ENCODE data around the gene FGF14. TPM values are rescaled to one million over a fixed set of nuclear protein-coding genes. Genes with fewer than 3 reads are reported as not detected.

Gene FGF14
- polyA plus RNA-seq, 6 donors from 2014 or later = not detected

GRCh38 chr13:101697745-101698144, 704.1 kb downstream of the FGF14 start:
- Mint-ChIP-seq H3K9me3 (peaks cover 0 to 7% (median 0%) of the 10 kb centered on the region in 7 donors), H3K36me3 (no peaks in the 10 kb centered on the region), H3K4me3 (no peak overlapping the region), H3K27me3 (peaks cover 0 to 7% (median 4%) of the 10 kb centered on the region in 3 donors), H3K27ac (no peak overlapping the region), H3K4me1 (no peaks in the 10 kb centered on the region)
- ATAC-seq (ENCODE audit: low read depth in 2 of 2) (no peak), DNase-seq (no peak)

- ATAC-seq (ENCODE audit: low read depth in 2 of 2) (no peak), DNase-seq (no peak)
- H3K4me3 Mint-ChIP-seq = no peak overlapping the region
- H3K4me1 Mint-ChIP-seq = no peaks in the 10 kb centered on the region
- peaks cover 0 to 7% (median 0%) of the 10 kb centered on the region in 7 donors for H3K9me3 Mint-ChIP-seq
- no peak overlapping the region for H3K27ac Mint-ChIP-seq
- peaks cover 0 to 5% (median 4%) of the 10 kb centered on the region in 3 donors for H3K27me3 Mint-ChIP-seq
- no peaks in the 10 kb centered on the region for H3K36me3 Mint-ChIP-seq
These were observed 705.9 kb downstream of the FGF14 start for GRCh38 chr13:101695870-101696516.

- no peak for ATAC-seq (ENCODE audit: low read depth in 2 of 2)
These were observed 710.4 kb downstream of the FGF14 start for GRCh38 chr13:101691341-101691860.

GRCh38 chr13:101690871-101691270, 711.0 kb downstream of the FGF14 start:
- no peaks in the 10 kb centered on the region for H3K36me3 Mint-ChIP-seq
- H3K4me1 Mint-ChIP-seq = no peaks in the 10 kb centered on the region
- no peak overlapping the region for H3K27ac Mint-ChIP-seq
- no peak overlapping the region for H3K4me3 Mint-ChIP-seq
- peaks cover 0 to 4% (median 0%) of the 10 kb centered on the region in 7 donors for H3K9me3 Mint-ChIP-seq
- ATAC-seq (ENCODE audit: low read depth in 2 of 2) = no peak
- DNase-seq = no peak
- peaks cover 5 to 6% (median 5%) of the 10 kb centered on the region in 3 donors for H3K27me3 Mint-ChIP-seq

More at GRCh38 chr13:101691341-101691860, 710.4 kb downstream of the FGF14 start:
- Mint-ChIP-seq H3K27me3 (peaks cover 5 to 8% (median 5%) of the 10 kb centered on the region in 3 donors), H3K4me3 (no peak overlapping the region), H3K9me3 (peaks cover 0 to 5% (median 0%) of the 10 kb centered on the region in 7 donors), H3K4me1 (no peaks in the 10 kb centered on the region), H3K36me3 (no peaks in the 10 kb centered on the region), H3K27ac (no peak overlapping the region)
- DNase-seq = no peak

GRCh38 chr13:101686003-101686402, 715.8 kb downstream of the FGF14 start:
- H3K9me3 Mint-ChIP-seq = no peaks in the 10 kb centered on the region
- ATAC-seq (ENCODE audit: low read depth in 2 of 2) (no peak), DNase-seq (no peak)
- H3K4me1 Mint-ChIP-seq = no peaks in the 10 kb centered on the region
- H3K27me3 Mint-ChIP-seq = peaks cover 5 to 14% (median 10%) of the 10 kb centered on the region in 3 donors
- H3K4me3 Mint-ChIP-seq = no peak overlapping the region
- no peak overlapping the region for H3K27ac Mint-ChIP-seq
- no peaks in the 10 kb centered on the region for H3K36me3 Mint-ChIP-seq

GRCh38 chr13:101681834-101682233, 720.0 kb downstream of the FGF14 start:
- DNase-seq = no peak
- no peak for ATAC-seq (ENCODE audit: low read depth in 2 of 2)
- Mint-ChIP-seq H3K27ac (no peak overlapping the region), H3K4me3 (no peak overlapping the region), H3K27me3 (peaks cover 0 to 10% (median 8%) of the 10 kb centered on the region in 3 donors), H3K36me3 (no peaks in the 10 kb centered on the region), H3K9me3 (peaks cover 0 to 3% (median 0%) of the 10 kb centered on the region in 7 donors), H3K4me1 (no peaks in the 10 kb centered on the region)

GRCh38 chr13:101673360-101674105, 728.3 kb downstream of the FGF14 start:
- Mint-ChIP-seq H3K36me3 (no peaks in the 10 kb centered on the region), H3K9me3 (peaks cover 0 to 4% (median 0%) of the 10 kb centered on the region in 7 donors), H3K27ac (no peak overlapping the region), H3K27me3 (no peaks in the 10 kb centered on the region), H3K4me1 (peaks cover 14 to 15% (median 14%) of the 10 kb centered on the region in 3 donors), H3K4me3 (no peak overlapping the region)
- ATAC-seq (ENCODE audit: low read depth in 2 of 2) (no peak), DNase-seq (no peak)

GRCh38 chr13:101661839-101662238, 740.0 kb downstream of the FGF14 start:
- Mint-ChIP-seq H3K36me3 (no peaks in the 10 kb centered on the region), H3K9me3 (peaks cover 0 to 3% (median 0%) of the 10 kb centered on the region in 7 donors), H3K4me3 (no peak overlapping the region), H3K27ac (no peak overlapping the region), H3K27me3 (peaks cover 4 to 21% (median 19%) of the 10 kb centered on the region in 3 donors), H3K4me1 (no peaks in the 10 kb centered on the region)
- DNase-seq = no peak
- no peak for ATAC-seq (ENCODE audit: low read depth in 2 of 2)

Other genes with a start within 250 kb of the FGF14 start
- gene TPP2, start 194.9 kb upstream of the FGF14 start, polyA plus RNA-seq (ENCODE audit: low read depth in 6 of 6) = 10 to 100 TPM; 11.8 to 29.0 (median 27.1) TPM

All from naive B cell (primary cell).